NCI-H446 treated with DMSO at 0.1 percent for 48 hours (cell line): ENCODE measurements around the gene GOLM1.
A peak's percentile ranks its signal among the peaks of the same experiment; 100 is the strongest.
"Not testable (repeated sequence)": the region's sequence is repeated elsewhere in the genome, so short reads cannot be mapped to it uniquely, and the experiment has no call there.

ENCODE experiments used
- DNase-seq: peaks from one replicate; lab custom pipeline; 2025; lab: John Stamatoyannopoulos, UW

GOLM1 gene

DNA sequence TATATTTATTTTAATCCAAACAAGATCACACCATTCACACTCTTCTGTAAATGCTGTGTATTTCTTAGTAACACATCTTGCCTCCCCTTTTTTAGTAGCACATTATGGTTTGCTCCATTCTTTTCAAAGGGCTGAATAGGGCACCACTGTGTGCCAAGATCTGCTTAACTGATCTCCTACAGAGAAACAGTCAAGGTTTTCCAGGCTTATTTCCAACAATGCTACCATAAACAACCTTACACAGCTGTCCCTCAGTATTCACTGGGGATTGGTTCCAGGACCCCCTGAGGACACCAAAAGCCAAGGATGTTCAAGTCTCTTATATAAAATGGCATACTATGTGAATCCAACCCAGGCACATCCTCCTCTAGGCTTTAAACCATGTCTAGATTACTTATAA is 16.5 kb downstream of the GOLM1 start:
- peak; percentile 91 for DNase-seq

DNA sequence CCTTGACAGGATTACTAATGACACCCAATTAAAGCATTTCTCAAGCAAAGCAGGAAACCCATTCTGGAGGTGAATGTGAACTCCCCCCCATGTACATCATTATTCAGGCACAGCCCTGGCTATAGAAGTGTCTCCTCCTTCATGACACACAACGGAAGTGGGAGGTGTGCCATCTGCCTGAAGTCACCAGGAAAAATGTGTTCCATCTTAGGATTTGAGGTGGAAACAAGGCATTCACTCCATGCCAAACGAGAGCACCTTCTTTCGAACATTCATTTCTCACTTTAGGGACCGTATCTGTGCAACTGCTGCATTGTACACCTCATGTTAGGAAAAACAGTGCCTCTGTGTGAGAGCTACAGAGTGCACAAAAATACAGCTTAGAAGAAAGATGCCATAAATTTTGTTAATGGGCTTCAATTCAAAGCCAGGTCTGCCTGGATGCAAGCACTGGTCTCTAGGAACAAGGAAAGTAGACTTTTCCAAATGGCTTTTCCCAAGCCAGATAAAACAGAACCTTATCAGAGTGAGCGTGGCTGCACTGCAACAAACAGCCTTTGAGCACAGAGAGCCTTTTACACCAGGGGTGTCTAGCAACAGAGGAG is 19.4 kb downstream of the GOLM1 start:
- no peak for DNase-seq

DNA sequence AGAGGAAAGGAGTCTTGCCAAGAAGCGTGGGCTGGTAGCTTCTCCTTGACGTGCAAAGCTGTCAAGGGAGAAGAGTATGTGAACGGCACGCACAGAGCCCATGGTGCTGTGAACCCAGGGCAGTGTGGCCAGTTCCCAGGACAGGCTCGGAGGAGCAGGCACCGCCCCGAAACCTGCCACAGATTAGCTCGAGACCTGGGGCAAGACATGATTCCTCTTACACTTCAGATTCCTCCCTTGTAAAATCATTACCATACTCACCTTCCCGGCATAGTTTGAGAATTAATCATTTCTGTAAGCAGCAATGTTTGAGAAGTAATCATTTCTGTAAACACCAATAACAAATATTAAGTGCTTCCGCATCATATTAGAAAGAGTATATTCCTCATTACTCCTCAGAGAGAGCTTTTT is 19.9 kb downstream of the GOLM1 start:
- DNase-seq: no peak

DNA sequence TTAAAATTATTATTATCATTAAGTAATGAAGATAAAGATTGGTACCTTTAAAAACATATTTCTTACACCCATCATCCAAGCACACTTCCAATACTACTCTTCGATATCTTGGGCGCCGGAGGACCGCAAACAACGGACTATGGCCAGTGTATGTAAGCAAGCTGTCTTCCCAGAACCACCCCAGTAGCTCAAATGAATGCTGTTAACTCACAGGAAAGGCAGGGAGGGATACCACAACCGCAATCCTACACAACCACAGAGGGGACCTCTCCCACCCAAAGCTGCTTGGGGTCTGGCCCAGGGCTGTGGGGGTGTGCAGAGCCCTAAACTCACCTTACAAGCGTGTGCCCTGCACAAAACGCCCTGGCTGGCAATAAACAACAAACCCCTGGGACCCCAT is 20.6 kb downstream of the GOLM1 start:
- DNase-seq: no peak

DNA sequence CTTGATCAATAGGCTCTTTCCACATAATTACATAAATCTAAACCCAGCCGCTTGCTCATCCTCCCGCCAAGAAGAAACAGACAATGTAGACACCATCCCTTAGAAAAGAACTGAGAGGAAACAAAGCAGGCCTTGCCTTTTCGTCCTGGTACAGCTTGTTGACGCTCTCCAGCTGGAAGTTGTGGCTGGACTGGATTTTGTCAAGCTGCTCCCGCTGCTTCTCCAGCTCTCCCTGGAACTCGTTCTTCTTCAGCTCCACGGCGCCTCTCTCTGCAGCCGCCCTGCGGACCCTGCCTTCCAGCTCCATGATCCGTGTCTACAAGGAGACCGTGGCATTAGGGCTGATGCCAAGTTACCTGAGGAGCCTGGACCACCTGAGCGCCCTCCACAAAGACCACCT is 22.1 kb downstream of the GOLM1 start:
- DNase-seq: peak; percentile 20

DNA sequence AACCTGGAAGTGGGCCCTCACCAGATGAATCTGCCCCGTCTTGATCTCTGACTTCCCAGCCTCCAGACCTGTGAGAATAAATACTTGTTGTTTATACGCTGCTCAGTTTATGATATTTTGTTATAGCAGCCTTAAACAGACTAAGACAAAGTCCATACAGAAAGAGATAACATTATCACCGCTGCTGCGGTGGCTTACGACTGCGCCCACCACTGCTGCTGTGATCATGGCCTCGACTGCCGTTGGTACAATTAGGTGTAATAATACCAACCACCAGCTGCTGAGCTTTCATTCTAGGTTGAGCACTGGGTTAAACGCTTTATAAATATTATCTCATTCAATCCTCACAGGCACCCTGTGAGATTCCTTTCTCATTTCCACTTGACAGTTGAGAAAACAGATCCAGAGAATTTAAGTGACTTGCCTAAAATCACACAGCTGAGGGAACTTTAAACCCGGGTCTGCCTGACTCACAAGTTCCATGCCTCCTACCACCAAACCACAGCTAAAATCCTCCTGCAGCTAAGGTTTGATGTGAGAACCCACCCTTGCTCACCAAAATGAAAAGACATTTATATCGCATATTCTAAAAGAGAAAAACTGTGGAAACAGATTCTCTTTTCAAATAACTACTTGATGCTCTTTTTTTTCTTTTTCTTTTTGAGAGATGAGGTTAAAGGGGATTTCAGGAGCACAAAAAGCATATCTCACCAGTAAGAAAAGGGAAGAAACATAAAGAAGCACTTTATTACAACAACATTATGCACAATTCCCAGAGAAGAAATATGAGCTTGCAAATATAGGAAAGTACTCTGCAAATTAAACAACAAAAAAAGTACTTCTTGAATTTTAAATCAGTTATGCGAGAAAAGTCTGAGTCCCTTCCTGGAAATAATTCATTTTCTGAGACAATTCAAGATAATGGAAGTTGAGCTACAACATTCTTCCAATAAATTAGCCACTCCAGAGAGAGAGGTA is 23.9 kb downstream of the GOLM1 start:
- DNase-seq: no peak

DNA sequence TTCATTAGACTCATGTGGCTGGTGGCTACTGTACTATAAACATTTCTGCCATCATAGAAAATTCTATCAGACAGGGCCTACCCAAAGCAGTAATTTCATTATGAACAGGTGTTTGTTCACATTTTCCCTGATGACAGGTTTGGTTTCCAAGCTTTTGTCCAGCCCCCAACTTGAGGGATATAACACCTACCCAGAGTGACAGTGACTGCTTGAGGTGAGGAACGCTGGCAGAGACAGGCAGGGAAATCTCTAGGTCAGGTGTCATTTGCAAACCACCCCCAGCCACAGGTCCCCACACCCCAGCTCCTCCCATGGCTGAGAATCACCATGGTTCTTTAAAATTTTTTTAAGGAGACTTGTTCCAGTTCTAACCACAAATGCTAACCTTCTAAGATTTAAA is 25.5 kb downstream of the GOLM1 start:
- no peak for DNase-seq

DNA sequence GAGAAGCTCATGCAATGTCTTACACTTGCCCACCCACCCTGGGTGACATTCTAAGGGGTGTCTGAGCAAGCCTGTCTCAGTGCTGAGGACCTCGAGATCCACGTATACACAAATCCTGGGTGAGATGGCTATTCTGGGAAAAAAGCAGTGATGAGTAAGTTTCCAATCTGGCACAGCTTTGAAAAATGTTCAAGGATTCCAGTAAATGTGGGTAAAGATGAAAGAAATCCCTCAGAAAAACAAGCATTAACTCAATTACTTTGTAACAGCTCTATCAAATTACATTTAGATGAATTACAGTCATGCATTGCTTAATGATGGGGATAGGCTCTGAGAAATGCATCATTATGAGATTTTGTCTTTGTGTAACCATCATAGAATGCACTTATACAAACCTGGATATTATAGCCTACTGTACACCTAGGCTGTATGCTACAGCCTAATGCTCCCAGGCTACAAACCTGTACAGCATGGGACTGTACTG is 26.9 kb downstream of the GOLM1 start:
- no peak for DNase-seq

DNA sequence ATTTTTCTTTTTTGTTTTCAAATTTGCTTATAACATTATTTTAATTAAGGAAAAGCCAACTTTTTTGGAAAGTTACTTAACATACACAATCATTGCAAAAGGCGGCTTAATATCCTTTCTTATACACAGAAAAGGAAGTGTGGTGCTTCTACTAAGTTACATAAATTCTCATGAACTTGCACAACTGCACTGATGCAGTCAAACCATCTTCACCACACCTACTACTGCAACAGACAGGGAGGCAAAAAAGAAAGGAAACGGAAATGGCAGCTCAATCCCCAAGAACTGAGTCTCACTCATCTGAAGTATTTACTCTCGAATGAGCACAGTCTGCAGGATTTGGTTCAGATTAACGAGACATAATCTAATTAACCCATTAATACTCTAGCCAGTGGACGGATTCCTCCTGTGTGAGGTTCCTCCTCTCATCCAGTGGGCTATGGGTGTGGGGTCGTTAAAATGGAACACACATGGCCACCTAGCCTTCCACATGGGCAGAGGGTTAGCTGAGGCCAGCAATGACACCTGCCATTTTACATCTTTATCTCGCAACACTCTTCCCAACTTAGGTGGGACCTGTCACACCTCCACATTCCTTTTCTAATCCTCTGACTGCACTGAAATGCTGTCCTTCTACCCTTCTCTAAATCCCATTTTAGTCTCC is 30.0 kb downstream of the GOLM1 start:
- DNase-seq: no peak

DNA sequence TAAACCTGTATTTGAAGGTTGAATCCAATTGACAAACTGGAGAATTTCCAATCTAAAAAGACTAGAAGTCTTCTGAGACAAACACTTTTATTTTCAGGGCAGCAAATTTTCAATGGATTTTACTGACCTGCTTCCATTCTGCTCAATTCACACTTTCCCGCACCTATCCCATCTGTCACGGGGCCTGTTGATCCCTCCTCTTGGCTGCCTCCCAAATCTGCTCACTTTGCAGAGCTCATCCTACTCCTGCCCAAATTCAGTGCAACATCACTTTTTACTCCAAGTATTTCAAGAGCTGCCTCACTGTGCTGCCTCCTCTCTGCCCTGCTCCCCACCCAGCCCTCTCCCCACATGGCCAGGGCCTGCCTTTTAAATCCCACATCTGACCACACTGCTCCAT is 35.1 kb downstream of the GOLM1 start:
- DNase-seq: peak; percentile 11

DNA sequence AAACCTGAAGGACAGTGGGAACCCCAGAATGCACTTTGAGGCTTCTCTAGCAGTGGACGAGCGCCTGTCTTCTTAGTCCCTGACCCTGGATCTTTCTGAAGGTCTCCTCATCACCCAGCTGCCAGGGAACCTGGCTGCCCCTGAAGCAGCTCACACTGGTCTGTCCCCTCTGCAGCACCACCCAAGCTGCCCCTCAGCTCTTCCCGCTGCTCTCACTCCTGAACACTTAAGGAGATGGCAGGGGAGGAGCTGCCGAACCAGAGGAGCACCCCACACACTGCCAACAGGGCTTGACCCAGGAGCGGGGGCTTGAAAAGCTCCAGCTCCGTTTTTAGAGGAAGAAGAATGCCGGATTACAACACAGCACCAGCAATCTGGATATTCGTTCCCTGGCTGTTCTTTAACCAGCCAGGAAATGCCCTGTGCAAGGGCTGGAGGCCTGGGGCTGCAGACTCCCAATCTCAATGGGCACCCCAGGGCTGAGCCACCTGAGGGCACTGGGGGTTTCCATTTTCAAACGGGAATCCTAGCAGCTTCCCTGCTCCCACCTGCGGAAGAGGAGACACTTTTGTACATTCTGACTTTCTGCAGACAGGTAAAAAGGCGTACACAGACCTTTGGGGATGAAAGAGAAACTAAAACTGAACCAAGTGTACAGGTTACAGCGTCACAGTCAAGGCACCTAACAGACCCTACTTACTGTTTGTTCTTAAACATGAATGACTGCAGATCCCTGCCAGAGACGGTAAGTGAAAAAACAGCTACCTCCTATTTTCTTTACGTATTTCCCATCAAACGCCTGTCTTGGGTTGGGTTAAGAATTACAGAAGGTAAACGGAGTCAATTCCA is 36.3 kb downstream of the GOLM1 start:
- no peak for DNase-seq

DNA sequence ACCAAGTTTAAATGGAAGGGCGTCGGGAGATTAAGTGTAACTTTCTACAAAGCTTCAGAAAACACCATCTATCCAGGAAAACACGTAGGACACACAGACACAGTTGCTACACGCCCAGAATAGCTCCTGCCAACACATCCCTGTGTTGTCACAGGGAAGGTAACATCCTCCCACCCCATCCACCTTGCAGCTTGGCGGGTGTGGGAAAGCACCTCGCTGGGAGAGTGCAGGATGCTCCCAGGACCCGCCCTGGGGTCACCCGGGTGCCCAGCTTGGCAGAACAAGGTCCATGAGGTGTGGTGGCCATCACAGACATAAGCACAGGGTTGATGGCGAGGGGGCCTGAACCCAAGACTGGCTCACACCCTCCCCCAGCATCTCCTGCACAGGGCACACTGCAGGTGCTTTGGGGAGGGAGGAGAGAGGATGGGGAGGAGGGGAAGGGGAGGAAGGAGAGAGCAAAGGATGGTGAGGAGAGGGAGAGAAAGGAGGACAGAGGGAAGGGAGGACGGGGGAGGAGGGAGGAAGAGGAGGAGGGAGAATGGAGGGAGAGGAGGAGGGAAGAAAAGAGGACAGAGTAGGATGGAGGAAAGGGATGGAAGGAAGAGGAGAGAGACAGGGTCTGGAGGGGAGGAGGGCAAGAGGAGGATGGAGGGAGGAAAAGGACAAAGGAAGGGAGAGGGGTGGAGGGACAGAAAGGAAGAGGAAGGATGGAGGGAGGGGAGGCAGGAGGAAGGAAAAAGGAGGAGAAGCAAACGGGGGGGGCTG is 37.2 kb downstream of the GOLM1 start:
- no peak for DNase-seq

DNA sequence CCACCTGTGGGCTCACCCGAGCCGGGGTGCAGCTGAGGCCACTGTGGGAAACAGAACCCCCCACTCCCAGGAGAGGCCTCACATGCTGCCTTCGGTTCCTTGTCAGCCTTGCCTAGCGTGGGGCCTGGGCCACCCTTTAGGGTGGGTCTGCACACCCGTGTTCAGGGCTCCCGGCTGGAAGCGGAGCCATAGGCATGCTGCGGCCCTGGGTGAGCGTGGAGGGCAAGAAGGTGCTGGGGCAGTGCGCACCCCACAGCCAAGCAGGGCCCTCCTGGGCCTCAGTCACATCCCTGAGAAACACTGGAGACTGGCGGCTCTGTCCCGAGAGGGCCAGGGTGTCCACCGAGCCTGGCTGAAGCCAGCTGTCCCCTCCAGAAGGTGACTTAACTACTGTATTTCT is 41.9 kb downstream of the GOLM1 start:
- DNase-seq: no peak

DNA sequence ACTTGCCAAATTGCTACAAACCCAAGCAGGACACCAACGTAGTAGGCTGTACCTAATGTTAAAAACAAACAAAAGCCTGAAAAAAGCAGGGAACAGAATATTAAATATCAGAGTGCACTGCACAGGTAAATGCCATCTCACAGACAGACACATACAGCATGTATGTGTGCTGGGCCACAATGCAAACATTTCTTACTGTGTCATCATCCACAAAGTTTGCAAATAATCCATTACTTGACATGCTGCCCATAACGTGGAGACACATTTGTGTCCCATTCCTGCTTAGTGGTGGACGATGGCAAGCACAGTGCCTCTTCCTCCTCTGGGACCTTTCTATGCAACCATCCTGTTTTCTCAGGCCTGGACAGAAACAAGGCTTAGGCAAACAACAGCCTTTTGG is 44.7 kb downstream of the GOLM1 start:
- DNase-seq: no peak

DNA sequence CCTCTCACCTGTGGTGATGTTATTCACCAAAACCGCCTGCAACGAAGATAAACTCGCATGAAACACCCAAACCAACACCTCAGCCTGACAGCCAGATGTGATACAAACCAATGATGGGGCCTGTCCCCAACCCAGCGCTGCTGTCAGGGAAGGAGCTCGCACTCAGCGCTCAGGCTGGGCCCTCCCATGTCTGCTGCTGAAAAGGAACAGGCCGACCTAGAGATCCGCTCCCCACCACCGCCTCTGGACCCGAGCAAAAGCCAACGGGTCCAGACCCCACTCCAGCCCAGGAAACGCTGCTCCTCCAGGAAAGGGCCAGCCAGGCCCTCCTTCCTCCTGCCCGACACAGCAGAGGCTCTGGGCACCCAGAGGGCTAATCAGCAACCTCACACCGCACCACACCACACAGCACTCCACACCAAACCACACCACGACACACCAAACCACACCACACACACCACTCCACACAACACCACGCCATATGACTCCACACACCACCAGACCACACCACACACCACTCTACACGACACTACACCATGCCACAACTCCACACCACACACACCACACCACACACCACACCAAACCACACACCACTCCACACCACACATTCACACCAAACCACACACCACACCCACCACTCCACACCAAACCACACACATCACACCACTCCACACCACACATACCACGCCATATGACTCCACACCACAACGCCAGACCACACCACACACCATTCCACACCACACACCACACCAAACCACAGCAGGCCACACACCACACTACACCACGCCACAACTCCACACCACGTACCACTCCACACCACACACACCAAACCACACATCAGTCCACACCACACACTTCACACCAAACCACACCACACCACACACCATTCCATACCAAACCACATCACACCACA is 46.5 kb downstream of the GOLM1 start:
- DNase-seq: no peak

DNA sequence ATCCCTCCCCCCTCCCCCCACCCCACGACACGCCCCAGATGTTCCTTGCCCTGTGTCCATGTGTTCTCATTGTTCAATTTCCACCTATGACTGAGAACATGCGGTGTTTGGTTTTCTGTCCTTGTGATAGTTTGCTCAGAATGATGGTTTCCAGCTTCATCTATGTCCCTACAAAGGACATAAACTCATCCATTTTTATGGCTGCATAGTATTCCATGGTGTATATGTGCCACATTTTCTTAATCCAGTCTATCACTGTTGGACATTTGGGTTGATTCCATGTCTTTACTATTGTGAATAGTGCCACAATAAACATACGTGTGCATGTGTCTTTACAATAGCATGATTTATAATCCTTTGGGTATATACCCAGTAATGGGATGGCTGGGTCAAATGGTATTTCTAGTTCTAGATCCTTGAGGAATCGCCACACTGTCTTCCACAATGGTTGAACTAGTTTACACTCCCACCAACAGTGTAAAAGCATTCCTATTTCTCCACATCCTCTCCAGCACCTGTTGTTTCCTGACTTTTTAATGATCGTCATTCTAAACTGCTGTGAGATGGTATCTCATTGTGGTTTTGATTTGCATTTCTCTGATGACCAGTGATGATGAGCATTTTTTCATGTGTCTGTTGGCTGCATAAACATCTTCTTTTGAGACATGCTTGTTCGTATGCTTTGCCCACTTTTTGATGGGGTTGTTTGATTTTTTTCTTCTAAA is 51.2 kb downstream of the GOLM1 start:
- DNase-seq: not testable (repeated sequence)

DNA sequence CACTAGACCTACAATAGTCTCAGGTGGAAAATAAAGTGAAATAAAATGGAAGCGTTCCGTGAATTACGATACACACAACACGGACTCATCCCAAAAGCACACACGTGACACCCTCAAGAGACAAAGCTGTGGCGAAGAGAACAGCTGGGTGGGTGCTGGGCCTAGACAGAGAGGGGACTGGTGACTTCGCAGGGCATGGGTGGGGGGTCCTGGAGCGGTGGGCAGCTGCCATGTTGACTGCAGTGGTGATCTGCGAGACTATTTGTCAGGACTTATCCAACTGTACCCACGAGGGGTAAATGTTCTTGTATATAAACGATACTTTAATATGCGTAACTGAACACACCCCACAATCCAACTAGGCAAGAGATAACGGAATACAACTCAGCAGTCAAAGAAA is 52.0 kb downstream of the GOLM1 start:
- no peak for DNase-seq

DNA sequence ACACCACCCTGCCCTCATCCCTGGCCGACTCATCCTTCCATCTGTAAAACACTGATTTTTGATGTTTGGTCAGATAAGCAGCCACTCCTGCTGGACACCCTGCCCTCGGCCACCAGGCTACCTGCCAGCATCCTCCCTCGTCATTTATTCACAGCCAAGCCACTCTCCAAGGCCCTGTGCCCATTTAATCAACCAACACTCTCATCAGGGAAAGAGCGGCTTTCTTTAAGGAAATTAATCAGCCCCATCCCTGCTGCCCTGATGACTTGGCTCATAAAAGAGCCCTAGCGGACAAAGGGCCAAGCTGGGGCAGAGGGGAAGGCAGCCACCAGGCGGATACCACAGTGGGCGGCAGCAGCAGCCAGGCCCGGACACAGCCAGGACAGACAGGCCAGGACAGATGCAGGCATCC is 52.4 kb downstream of the GOLM1 start:
- DNase-seq: no peak

DNA sequence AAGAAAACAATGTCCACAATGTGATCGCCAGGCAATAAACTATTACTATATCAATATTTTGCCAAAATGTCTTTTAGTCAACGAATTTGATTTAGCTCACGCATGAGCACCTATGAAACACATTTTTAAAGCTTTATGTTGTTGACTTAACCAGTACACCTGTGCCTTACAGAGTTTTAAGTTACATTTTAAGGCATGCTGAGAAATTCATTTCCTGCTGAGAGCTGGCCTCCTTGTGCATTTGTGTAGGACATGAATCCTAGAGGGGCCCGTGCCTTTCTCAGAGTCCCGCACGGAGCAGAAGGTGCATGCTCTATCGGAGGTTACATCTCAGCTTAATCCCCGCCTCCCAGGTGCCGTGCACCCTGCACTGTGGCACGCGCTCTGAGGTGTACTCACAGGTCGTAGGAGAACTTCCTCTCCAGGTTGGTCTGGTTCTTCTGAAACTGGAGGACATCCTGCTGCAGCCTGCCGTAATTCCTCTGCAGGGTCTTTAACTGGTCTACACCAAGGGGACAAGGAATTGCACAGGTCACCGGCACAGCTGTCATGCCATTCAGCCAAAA is 53.2 kb downstream of the GOLM1 start:
- no peak for DNase-seq
